ENCODE results near the gene EML4. TPM values are rescaled to one million over a fixed set of nuclear protein-coding genes. Genes with fewer than 3 reads are reported as not detected.

Gene EML4
- total and polyA plus RNA-seq, 11 donors: 2.3 to 32.8 (median 5.6) TPM

- DNase-seq: no peak
- intact Hi-C loops (cut with DNase I): no loop called here
- H3K27me3 ChIP-seq: no peaks in the 10 kb centered on the region
- no peak overlapping the region for H3K27ac ChIP-seq
- H3K4me1 ChIP-seq: peaks cover 0 to 12% (median 3%) of the 10 kb centered on the region in 12 donors
- H3K9me3 ChIP-seq: no peaks in the 10 kb centered on the region
- peaks cover 0 to 11% (median 0%) of the 10 kb centered on the region in 9 donors for H3K36me3 ChIP-seq
- 86 to 92% (median 89%) methylated on average over 2 of the region's 2 CpGs for WGBS, 4 donors
- no peak overlapping the region for H3K4me3 ChIP-seq
- no peak for TF ChIP-seq CTCF (IDR thresholded peaks at IDR 0.05)
- no peak for ATAC-seq
Observed at GRCh38 chr2:42274863-42275262, 105.7 kb downstream of the EML4 start.

- Histone ChIP-seq H3K27ac (no peak overlapping the region), H3K9me3 (no peaks in the 10 kb centered on the region), H3K36me3 (peaks cover 0 to 65% (median 43%) of the 10 kb centered on the region in 9 donors), H3K4me1 (peaks cover 0 to 2% (median 0%) of the 10 kb centered on the region in 12 donors), H3K27me3 (no peaks in the 10 kb centered on the region), H3K4me3 (no peak overlapping the region)
- 93 to 95% (median 95%) methylated on average over 2 of the region's 2 CpGs for WGBS, 4 donors
- intact Hi-C loops (cut with DNase I): no loop called here
- no peak for ATAC-seq
- TF ChIP-seq CTCF (IDR thresholded peaks at IDR 0.05): no peak
- TF ChIP-seq POLR2A (IDR thresholded peaks at IDR 0.05): no peak
- no peak for DNase-seq
Observed at GRCh38 chr2:42281416-42282081, 112.4 kb downstream of the EML4 start.

- Histone ChIP-seq H3K4me1 (peaks cover 0 to 4% (median 0%) of the 10 kb centered on the region in 12 donors), H3K36me3 (peaks cover 0 to 87% (median 60%) of the 10 kb centered on the region in 9 donors), H3K27me3 (no peaks in the 10 kb centered on the region), H3K9me3 (no peaks in the 10 kb centered on the region), H3K4me3 (no peak overlapping the region), H3K27ac (no peak overlapping the region)
- 93 to 96% (median 95%) methylated on average over 6 of the region's 6 CpGs for WGBS, 4 donors
- no peak for DNase-seq
- intact Hi-C loops (cut with DNase I): no loop called here
- no peak for TF ChIP-seq CTCF (IDR thresholded peaks at IDR 0.05)
- no peak for TF ChIP-seq POLR2A (IDR thresholded peaks at IDR 0.05)
- no peak for ATAC-seq
Observed at GRCh38 chr2:42284019-42284418, 114.9 kb downstream of the EML4 start.

- no peak for TF ChIP-seq CTCF (IDR thresholded peaks at IDR 0.05)
- no peak for DNase-seq
Observed at GRCh38 chr2:42286268-42286946, 117.3 kb downstream of the EML4 start.

More at GRCh38 chr2:42286268-42286946, 117.3 kb downstream of the EML4 start:
- Histone ChIP-seq H3K4me3 (no peak overlapping the region), H3K36me3 (peaks cover 0 to 84% (median 64%) of the 10 kb centered on the region in 9 donors), H3K4me1 (peaks cover 0 to 4% (median 0%) of the 10 kb centered on the region in 12 donors), H3K27me3 (no peaks in the 10 kb centered on the region), H3K9me3 (no peaks in the 10 kb centered on the region), H3K27ac (no peak overlapping the region)
- WGBS, 4 donors: 76 to 93% (median 89%) methylated on average over 2 of the region's 2 CpGs
- intact Hi-C loops (cut with DNase I): no loop called here
- ATAC-seq: no peak

All from heart left ventricle (tissue), 16 donors.